ENCODE data around the gene PRAF2. TPM values are rescaled to one million over a fixed set of nuclear protein-coding genes. Genes with fewer than 3 reads are reported as not detected.

The PRAF2 gene
- total and polyA plus RNA-seq, 2 of the 13 experiments (the other 11 are each of a cell fraction or from before 2014, with no cell fraction given): 0.33 to 2.6 TPM

GRCh38 chrX:49058794-49059193, 15.0 kb downstream of the PRAF2 start, which contains the start of gene CCDC120:
Gene CCDC120, plus strand, starts transcription at chrX:49058999. Its CDS starts 3,043 bp downstream, at chrX:49062042.
- peak; percentile 35 for ATAC-seq
- intact Hi-C loops (cut with micrococcal nuclease; ENCODE audit: unreplicated experiment) (no loop called here), in situ Hi-C loops (cut with HindIII; ENCODE audit: extremely low pct_ligation_motif_present, low pct_unique_long_range_greater_than_20kb) (no loop called here)
- H3K4me2 ChIP-seq (ENCODE audit: low read depth, low read length): peak within 1 kb of the TSS; percentile 61
- no peaks in the 10 kb centered on the region for H3K27me3 ChIP-seq (ENCODE audit: control insufficient read depth in 1 of 2, insufficient read depth in 2 of 2, low read length in 2 of 2)
- ChIA-PET POLR2A (no interaction called here), CTCF (ENCODE audit: low intra/inter-chr PET ratio, low total read pairs) (no interaction called here)
- H3K4me1 ChIP-seq (ENCODE audit: insufficient read depth, low read length): peaks cover 45% of the 10 kb centered on the region
- H3K79me2 ChIP-seq (ENCODE audit: insufficient read depth, low read length): peaks cover 2% of the 10 kb centered on the region
- no peak for DNase-seq (ENCODE audit: low spot score)
- no peaks in the 10 kb centered on the region for H4K20me1 ChIP-seq (ENCODE audit: insufficient read depth, low read length)
- H3K9me3 ChIP-seq (ENCODE audit: low read length): no peaks in the 10 kb centered on the region
- peak within 1 kb of the TSS; percentile 26 to 55 (median 40); a peak in 5 of 6 replicates for H3K4me3 ChIP-seq (replicated peaks in 1 of 3; ENCODE audit: insufficient read depth in 1 of 3, low read depth in 2 of 3, low read length in 3 of 3)
- peak within 1 kb of the TSS; percentile 39 for H3K9ac ChIP-seq (ENCODE audit: insufficient read depth, low read depth, low read length)
- no peaks in the 10 kb centered on the region; a peak in 2 of 5 replicates for H3K36me3 ChIP-seq (replicated peaks in 1 of 2; ENCODE audit: control insufficient read depth in 1 of 2, insufficient read depth in 2 of 2, low read length in 2 of 2)
- H2AFZ ChIP-seq (ENCODE audit: low read length): no peak within 1 kb of the TSS
- WGBS (ENCODE audit: low lambda C conversion rate): 20% methylated on average over 2 of the region's 5 CpGs
- no peak for FAIRE-seq
- H3K27ac ChIP-seq (ENCODE audit: extremely low read length, insufficient read depth, low read length): no peak within 1 kb of the TSS
- TF ChIP-seq KMT2A (CRISPR knock-in tag; IDR thresholded peaks at IDR 0.05) (no peak), ZNF652 (CRISPR knock-in tag; IDR thresholded peaks at IDR 0.05; ENCODE audit: borderline replicate concordance, low read depth) (peak; percentile 84)
- BruUV-seq (replicated peaks): no TSS peak

GRCh38 chrX:49054073-49054762, 19.6 kb downstream of the PRAF2 start:
- Histone ChIP-seq H3K4me2 (ENCODE audit: low read depth, low read length) (peak overlapping the region; percentile 72), H3K27ac (ENCODE audit: extremely low read length, insufficient read depth, low read length) (peak overlapping the region; percentile 33), H3K9me3 (ENCODE audit: low read length) (no peaks in the 10 kb centered on the region), H3K27me3 (ENCODE audit: control insufficient read depth in 1 of 2, insufficient read depth in 2 of 2, low read length in 2 of 2) (no peaks in the 10 kb centered on the region), H3K9ac (ENCODE audit: insufficient read depth, low read depth, low read length) (peak overlapping the region; percentile 71), H3K4me1 (ENCODE audit: insufficient read depth, low read length) (peaks cover 29% of the 10 kb centered on the region), H4K20me1 (ENCODE audit: insufficient read depth, low read length) (no peaks in the 10 kb centered on the region), H3K4me3 (replicated peaks in 1 of 3; ENCODE audit: insufficient read depth in 1 of 3, low read depth in 2 of 3, low read length in 3 of 3) (peak overlapping the region in 2 of 3 experiments; percentile 66; a peak in 5 of 6 replicates), H3K36me3 (replicated peaks in 1 of 2; ENCODE audit: control insufficient read depth in 1 of 2, insufficient read depth in 2 of 2, low read length in 2 of 2) (no peaks in the 10 kb centered on the region; a peak in 1 of 5 replicates), H2AFZ (ENCODE audit: low read length) (no peak overlapping the region), H3K79me2 (ENCODE audit: insufficient read depth, low read length) (peaks cover 2% of the 10 kb centered on the region)
- in situ Hi-C loops (cut with HindIII; ENCODE audit: extremely low pct_ligation_motif_present, low pct_unique_long_range_greater_than_20kb): no loop called here
- peak; percentile 27; the same call in 2 of the 3 replicates for ATAC-seq
- TF ChIP-seq NR2C2 (CRISPR knock-in tag; IDR thresholded peaks at IDR 0.05; ENCODE audit: borderline replicate concordance): peak; percentile 35; the same call in 1 of the 2 replicates
- TF ChIP-seq TARDBP (CRISPR knock-in tag; IDR thresholded peaks at IDR 0.05): 0 out of 2 replicates have a peak, but pooled peaks have one; percentile 28
- TF ChIP-seq ZNF614 (CRISPR knock-in tag; IDR thresholded peaks at IDR 0.05; ENCODE audit: borderline replicate concordance): no peak
- ChIA-PET POLR2A (interaction anchor here (1.3 kb wide), 1 partner anchor 11 kb away, joined by 20 read pairs; the partner anchor contains the start of gene TFE3), CTCF (ENCODE audit: low intra/inter-chr PET ratio, low total read pairs) (no interaction called here)
- 60% methylated on average over 5 of the region's 5 CpGs for WGBS (ENCODE audit: low lambda C conversion rate)
- FAIRE-seq: peak; percentile 15
- no peak for DNase-seq (ENCODE audit: low spot score)
- no TSS peak for BruUV-seq (replicated peaks)
- intact Hi-C loops (cut with micrococcal nuclease; ENCODE audit: unreplicated experiment): no loop called here
